Stimulated activated CD4-positive, alpha-beta T cell treated with anti-CD3 and anti-CD28 coated beads, Interleukin-2, amount 100 ng/mL, for 48 hours (primary cell): ENCODE measurements around the gene ARHGEF28.

Experiments used
- DNase-seq, 2 donors: peaks; one replicate each; pipeline ENCODE4 v3.0.0-alpha.2; 2020

ARHGEF28 gene

GRCh38 chr5:73909474-73909873 is 283.5 kb downstream of the ARHGEF28 start:
- no peak for DNase-seq

GRCh38 chr5:73911761-73912393 is 285.9 kb downstream of the ARHGEF28 start:
- DNase-seq: no peak

- no peak for DNase-seq
Observed at GRCh38 chr5:73912821-73913271, 286.9 kb downstream of the ARHGEF28 start.

GRCh38 chr5:73913971-73914370 is 288.0 kb downstream of the ARHGEF28 start:
- no peak for DNase-seq

GRCh38 chr5:73915345-73915744 is 289.3 kb downstream of the ARHGEF28 start:
- no peak for DNase-seq

GRCh38 chr5:73917433-73917832 is 291.4 kb downstream of the ARHGEF28 start:
- DNase-seq: no peak

- no peak for DNase-seq
Observed at GRCh38 chr5:73917891-73918290, 291.9 kb downstream of the ARHGEF28 start.

GRCh38 chr5:73918791-73919221 is 292.8 kb downstream of the ARHGEF28 start:
- DNase-seq: no peak

- DNase-seq: no peak
Observed at GRCh38 chr5:73921741-73922140, 295.7 kb downstream of the ARHGEF28 start.

- DNase-seq: no peak
Observed at GRCh38 chr5:73922224-73922623, 296.2 kb downstream of the ARHGEF28 start.

- DNase-seq: no peak
Observed at GRCh38 chr5:73922875-73923557, 297.0 kb downstream of the ARHGEF28 start.

GRCh38 chr5:73928476-73929070 is 302.6 kb downstream of the ARHGEF28 start:
- DNase-seq: no peak

GRCh38 chr5:73935719-73936118 is 309.7 kb downstream of the ARHGEF28 start:
- no peak for DNase-seq

GRCh38 chr5:73938280-73938937 is 312.4 kb downstream of the ARHGEF28 start:
- DNase-seq: no peak

- no peak for DNase-seq
Observed at GRCh38 chr5:73938938-73939320, 312.9 kb downstream of the ARHGEF28 start.

GRCh38 chr5:73939557-73939956 is 313.6 kb downstream of the ARHGEF28 start:
- DNase-seq: no peak

- no peak for DNase-seq
Observed at GRCh38 chr5:73940026-73940425, 314.0 kb downstream of the ARHGEF28 start.

- DNase-seq: no peak
Observed at GRCh38 chr5:73940801-73941200, 314.8 kb downstream of the ARHGEF28 start.

GRCh38 chr5:73942783-73943182 is 316.8 kb downstream of the ARHGEF28 start:
- no peak for DNase-seq

GRCh38 chr5:73943397-73943796 is 317.4 kb downstream of the ARHGEF28 start:
- DNase-seq: no peak

GRCh38 chr5:73944581-73944980 is 318.6 kb downstream of the ARHGEF28 start:
- no peak for DNase-seq

- DNase-seq: peak; percentile 9 to 18
Observed at GRCh38 chr5:73945505-73945904, 319.5 kb downstream of the ARHGEF28 start.

GRCh38 chr5:73946278-73946677 is 320.3 kb downstream of the ARHGEF28 start:
- DNase-seq: no peak
